Heart left ventricle (tissue), 13 donors: ENCODE data around the gene PSMG1.

Experiments used
- CTCF ChIP-seq, 12 donors: fragments of 200-600 bp; sonication (generic) in 4 of 12; IDR thresholded peaks; one replicate each; pipeline versions ENCODE4 v1.5.0 to v1.8.0; 2018 to 2022; ENCODE audit warnings: antibody characterized with exemption in 12 of 12, mild to moderate bottlenecking in 5 of 12
- POLR2A ChIP-seq, 2 donors: fragments of 450-650 bp; IDR thresholded peaks; one replicate each; pipeline ENCODE4 v1.6.1; 2017; ENCODE audit warnings: antibody characterized with exemption in 2 of 2, mild to moderate bottlenecking in 2 of 2, moderate library complexity in 2 of 2
- donor health status: ischemic (EF 13 %, LVEDD 7.1; RV severe dilation, severe dysfunction).
- donor health status: DM: no; HTN: yes; CAD: no.
- donor health status: DM: no; HTN: no; CAD: no.
- donor health status: ischemic (EF 25% LVEDD 6.9; RV normal size, moderate dysfunction).
- donor health status: ischemic (EF 25% LVEDD 5.7; RV mildly dilated, moderate dysfunction).
- donor health status: ischemic (EF 35%, LVEDD 5.7; RV mildly dilated, moderate dysfunction).
- donor health status: nonischemic (EF 11% LVEDD 7.7; RV severe dilation, severe dysfunction).
- donor health status: DM: yes; HTN: yes; CAD: no.
- donor health status: PGD.
- donor health status: ischemic (EF 29% LVEDD 5.4; RV normal size, mild dysfunction).
- donor health status: nonischemic (EF 23%, LVEDD 6.1; RV moderate dilation, normal function).

DNA sequence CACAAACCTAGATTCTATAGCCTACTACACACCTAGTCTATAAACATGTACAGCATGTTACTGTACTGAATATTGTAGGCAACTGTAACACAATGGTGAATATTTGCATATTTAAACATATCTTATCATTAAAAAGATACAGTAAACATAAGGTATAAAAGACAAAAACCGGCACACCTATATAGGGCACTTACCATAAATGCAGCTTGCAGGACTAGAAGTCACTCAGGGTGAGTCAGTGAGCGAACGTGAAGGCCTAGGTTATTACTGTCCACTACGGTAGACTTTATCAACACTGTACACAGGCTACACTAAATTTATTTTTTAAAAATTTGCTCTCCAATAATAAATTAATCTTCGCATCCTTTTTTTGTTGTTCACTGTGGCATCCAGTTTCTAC, 13.3 kb downstream of the PSMG1 start:
- TF ChIP-seq CTCF (IDR thresholded peaks at IDR 0.05): no peak
- no peak for TF ChIP-seq POLR2A (IDR thresholded peaks at IDR 0.05)
